ENCODE measurements around the gene NOXA1. TPM values are rescaled to one million over a fixed set of nuclear protein-coding genes. Genes with fewer than 3 reads are reported as not detected.

The NOXA1 gene
- total and polyA plus RNA-seq, 2 of the 8 experiments (the other 6 are each of a cell fraction or from before 2014, with no cell fraction given) = 0.34 to 0.91 TPM

- no peaks in the 10 kb centered on the region for H3K79me2 ChIP-seq (ENCODE audit: control insufficient read depth in 1 of 2, insufficient read depth in 2 of 2, low read length in 2 of 2)
- DNase-seq (ENCODE audit: low read depth in 1 of 2, low spot score in 2 of 2) = no peak
- TF ChIP-seq TCF12 (IDR thresholded peaks at IDR 0.05; ENCODE audit: low read depth, low read length) = no peak
- no peak for TF ChIP-seq RFX5 (IDR thresholded peaks at IDR 0.05; ENCODE audit: borderline replicate concordance, low read depth, low read length)
- no peak for TF ChIP-seq BCL11A (IDR thresholded peaks at IDR 0.05; ENCODE audit: low read depth in 2 of 2, low read length in 2 of 2)
Observed at GRCh38 chr9:137408651-137409405, 14.4 kb upstream of the NOXA1 start.

More at GRCh38 chr9:137408651-137409405, 14.4 kb upstream of the NOXA1 start:
- ChIA-PET CTCF (ENCODE audit: partially characterized antibody) (interaction anchor here (0.6 to 2.4 kb wide), 9 partner anchors 14 to 122 kb away, joined by 3 to 12 read pairs (median 5); partner anchors contain the start of genes EXD3, NOXA1 and NRARP), POLR2A (ENCODE audit: partially characterized antibody) (interaction anchor here (0.6 to 1.7 kb wide), 4 partner anchors 20 to 168 kb away, joined by 3 to 5 read pairs (median 4); partner anchors contain the start of gene TUBB4B)
- Histone ChIP-seq H4K20me1 (replicated peaks in 1 of 2; ENCODE audit: control insufficient read depth in 1 of 2, insufficient read depth in 2 of 2, low read length in 2 of 2) (peaks cover 3 to 4% of the 10 kb centered on the region in 2 experiments), H3K23ac (ENCODE audit: insufficient read length) (no peak overlapping the region), H3K4me3 (ENCODE audit: extremely low read depth in 1 of 4, insufficient read depth in 2 of 4, low read depth in 3 of 4, low read length in 4 of 4) (no peak overlapping the region), H3K36me3 (ENCODE audit: control insufficient read depth in 2 of 4, insufficient read depth in 4 of 4, low read length in 3 of 4) (no peaks in the 10 kb centered on the region), H4K5ac (ENCODE audit: insufficient read length, low read depth, low read length) (no peak overlapping the region), H2BK20ac (ENCODE audit: low read length) (no peak overlapping the region), H3K4me1 (replicated peaks in 1 of 4; ENCODE audit: control insufficient read depth in 3 of 4, insufficient read depth in 4 of 4, low read length in 3 of 4) (peaks cover 0 to 8% (median 2%) of the 10 kb centered on the region in 4 experiments; a peak in 6 of 7 replicates), H2AFZ (ENCODE audit: low read length) (no peak overlapping the region), H3K9ac (replicated peaks in 1 of 4; ENCODE audit: extremely low read depth in 1 of 4, low read depth in 3 of 4, low read length in 3 of 4) (no peak overlapping the region), H2BK12ac (ENCODE audit: low read depth, low read length) (no peak overlapping the region), H3K4ac (replicated peaks; ENCODE audit: insufficient read length, low read depth, low read length) (no peak overlapping the region), H3K27ac (ENCODE audit: low read depth, low read length) (no peak overlapping the region), H2AK5ac (ENCODE audit: low read depth, low read length) (no peak overlapping the region), H4K91ac (replicated peaks; ENCODE audit: insufficient read length, low read length) (no peak overlapping the region), H3K79me1 (ENCODE audit: low read depth, low read length) (peaks cover 6% of the 10 kb centered on the region; the same call in 1 of the 2 replicates), H3K18ac (ENCODE audit: extremely low read depth, low read length) (no peak overlapping the region), H3K23me2 (ENCODE audit: low read depth, low read length) (peaks cover 6% of the 10 kb centered on the region; the same call in 1 of the 2 replicates), H3K27me3 (replicated peaks in 1 of 4; ENCODE audit: control insufficient read depth in 3 of 4, extremely low read depth in 1 of 4, insufficient read depth in 3 of 4, low read length in 3 of 4) (peaks cover 0 to 3% (median under 1%) of the 10 kb centered on the region in 4 experiments; a peak in 2 of 7 replicates), H3K56ac (replicated peaks; ENCODE audit: insufficient read length, low read depth, low read length) (no peak overlapping the region), H2BK5ac (ENCODE audit: low read depth, low read length) (no peak overlapping the region), H2BK120ac (replicated peaks; ENCODE audit: low read depth, low read length) (no peak overlapping the region), H2BK15ac (ENCODE audit: low read length) (no peak overlapping the region), H3K9me3 (ENCODE audit: insufficient read depth in 2 of 2, low read depth in 1 of 2, low read length in 1 of 2) (no peaks in the 10 kb centered on the region), H3K14ac (ENCODE audit: insufficient read length) (no peak overlapping the region), H3K4me2 (ENCODE audit: insufficient read depth in 1 of 2, low read depth in 2 of 2, low read length in 2 of 2) (no peak overlapping the region), H4K8ac (ENCODE audit: extremely low read depth, insufficient read depth, low read length) (no peak overlapping the region)
- WGBS, 2 experiments (ENCODE audit: extremely low coverage in 1 of 2, insufficient coverage in 1 of 2, insufficient read length in 1 of 2, insufficient replicate concordance in 2 of 2, low coverage in 1 of 2, low lambda C conversion rate in 2 of 2, missing lambda C conversion rate in 1 of 2) = 89% methylated on average over 23 of the region's 24 CpGs; no CpG with 5 or more reads in 1 of the 2 experiments
- FAIRE-seq = no peak
